Activated CD4-positive, alpha-beta memory T cell treated with anti-CD3 and anti-CD28 coated beads for 36 hours (primary cell): ENCODE results near the gene CAMTA1. TPM values are rescaled to one million over a fixed set of nuclear protein-coding genes. Genes with fewer than 3 reads are reported as not detected.

Source experiments
- CTCF ChIA-PET: fragments of 350-600 bp; sonication (Branson Sonifier 250); formaldehyde crosslinking; loops from one replicate; lab custom pipeline; 2021; ENCODE audit warnings: antibody characterized with exemption, inconsistent platforms; lab: Charles Lee
- POLR2A ChIA-PET: fragments of 350-600 bp; sonication (Branson Sonifier 250); formaldehyde crosslinking; loops from one replicate; lab custom pipeline; 2021; ENCODE audit warnings: antibody characterized with exemption; lab: Charles Lee
- DNase-seq: peaks from one replicate; pipeline ENCODE4 v3.0.0-alpha.2; 2020
- H3K27ac Mint-ChIP-seq: one replicate; pipeline ENCODE4 v1.8.0; 2021; ENCODE audit warnings: mixed read lengths
- H3K27me3 Mint-ChIP-seq: one replicate; pipeline ENCODE4 v1.8.0; 2021; ENCODE audit warnings: mixed read lengths
- H3K36me3 Mint-ChIP-seq: one replicate; pipeline ENCODE4 v1.8.0; 2021; ENCODE audit warnings: mixed read lengths
- H3K4me1 Mint-ChIP-seq: one replicate; pipeline ENCODE4 v1.8.0; 2021; ENCODE audit warnings: low read depth, mixed read lengths
- H3K4me3 Mint-ChIP-seq: one replicate; pipeline ENCODE4 v1.8.0; 2021; ENCODE audit warnings: mild to moderate bottlenecking, mixed read lengths
- H3K9me3 Mint-ChIP-seq: one replicate; pipeline ENCODE4 v1.8.0; 2021; ENCODE audit warnings: mixed read lengths
- intact Hi-C: fragments of 100-400 bp; cut with micrococcal nuclease; formaldehyde crosslinking; loops from one replicate; pipeline ENCODE4 v1.15.1; 2023
- total RNA-seq, 2 experiments: library from RNA; stranded (reverse); gene quantifications; one replicate each; pipeline ENCODE4 v1.2.3, GENCODE V29; 2021

The CAMTA1 gene
- total RNA-seq, 2 experiments from 2014 or later, result 64.7 to 68.9 TPM

DNA sequence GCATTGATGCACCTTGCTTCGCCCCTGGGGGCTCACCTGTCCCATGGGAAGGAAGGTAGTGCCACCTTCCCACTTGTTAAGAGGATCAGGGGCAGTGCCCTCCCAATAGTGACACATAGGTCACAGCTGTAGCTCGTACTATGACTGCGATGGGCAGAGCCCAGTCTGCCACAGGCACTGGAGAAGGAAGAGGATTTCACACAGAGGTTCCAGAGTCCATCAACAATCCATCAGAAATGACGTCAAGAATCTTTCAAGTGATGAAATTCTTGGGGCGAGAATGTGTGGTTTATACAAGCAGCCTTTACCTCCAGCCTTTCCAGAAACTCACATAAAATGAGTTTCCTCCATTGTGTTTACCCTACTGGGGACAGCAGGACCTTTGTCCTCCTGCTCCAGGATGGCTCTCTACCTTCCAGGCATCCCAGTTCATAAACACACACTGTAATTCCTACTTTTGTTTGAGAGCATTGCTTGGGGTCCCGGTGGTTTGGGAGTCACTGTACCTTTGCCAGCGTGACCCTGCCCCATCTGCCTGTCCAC lies 725.2 kb downstream of the CAMTA1 start:
- H3K27ac Mint-ChIP-seq, result no peak overlapping the region
- no peaks in the 10 kb centered on the region for H3K9me3 Mint-ChIP-seq
- CTCF ChIA-PET, result no interaction called here
- H3K36me3 Mint-ChIP-seq, result no peaks in the 10 kb centered on the region
- H3K27me3 Mint-ChIP-seq, result peaks cover 13% of the 10 kb centered on the region
- intact Hi-C loops, result no loop called here
- no peak overlapping the region for H3K4me3 Mint-ChIP-seq
- POLR2A ChIA-PET, result no interaction called here
- no peak for DNase-seq
- H3K4me1 Mint-ChIP-seq, result no peaks in the 10 kb centered on the region

DNA sequence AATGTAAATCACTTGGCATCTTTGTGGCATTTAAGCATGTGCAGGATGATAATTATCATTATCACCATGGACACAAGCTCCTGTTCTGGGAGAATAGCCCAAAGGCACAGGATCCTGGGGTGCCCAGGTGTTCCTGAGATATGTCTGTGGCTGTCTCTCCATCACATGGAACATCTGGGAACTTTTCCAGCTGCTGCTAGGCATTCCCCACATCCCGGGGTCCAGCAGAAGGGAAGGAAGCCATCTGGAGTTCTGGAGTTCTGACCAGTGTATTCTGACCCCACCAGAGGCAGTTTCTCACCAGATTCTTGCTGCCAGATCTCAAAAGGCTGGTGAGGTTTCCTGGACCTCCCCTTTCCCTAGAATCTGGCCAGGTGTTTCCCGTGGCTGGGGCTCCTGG lies 726.1 kb downstream of the CAMTA1 start:
- intact Hi-C loops, result no loop called here
- Mint-ChIP-seq H3K36me3 (no peaks in the 10 kb centered on the region), H3K9me3 (no peaks in the 10 kb centered on the region), H3K4me3 (no peak overlapping the region), H3K27me3 (peaks cover 13% of the 10 kb centered on the region), H3K4me1 (no peaks in the 10 kb centered on the region), H3K27ac (no peak overlapping the region)
- no peak for DNase-seq
- POLR2A ChIA-PET, result no interaction called here
- CTCF ChIA-PET, result no interaction called here

DNA sequence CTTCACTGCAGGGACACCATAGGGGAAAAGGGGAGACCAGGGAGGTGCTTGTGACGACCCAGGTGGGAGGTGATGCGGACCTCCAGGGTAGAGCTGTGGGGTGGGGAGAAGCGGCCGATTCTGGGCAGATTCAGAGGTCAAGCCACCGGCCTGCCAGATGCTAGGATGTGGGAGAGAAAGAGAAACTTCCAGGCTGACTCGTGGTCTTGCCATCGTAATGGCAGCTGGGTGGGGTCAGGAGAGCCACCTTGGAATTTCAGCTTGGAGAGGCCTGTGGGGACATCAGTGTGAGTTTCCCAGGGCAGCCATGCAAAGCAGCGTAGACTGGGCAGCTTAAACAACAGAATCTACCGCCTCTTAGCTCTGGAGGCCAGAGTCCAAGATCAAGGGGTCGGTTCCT lies 727.8 kb downstream of the CAMTA1 start:
- ChIA-PET CTCF (no interaction called here), POLR2A (no interaction called here)
- H3K36me3 Mint-ChIP-seq, result no peaks in the 10 kb centered on the region
- intact Hi-C loops, result no loop called here
- H3K27me3 Mint-ChIP-seq, result peaks cover 13% of the 10 kb centered on the region
- H3K4me1 Mint-ChIP-seq, result no peaks in the 10 kb centered on the region
- no peak overlapping the region for H3K4me3 Mint-ChIP-seq
- DNase-seq, result no peak
- H3K9me3 Mint-ChIP-seq, result no peaks in the 10 kb centered on the region
- no peak overlapping the region for H3K27ac Mint-ChIP-seq

DNA sequence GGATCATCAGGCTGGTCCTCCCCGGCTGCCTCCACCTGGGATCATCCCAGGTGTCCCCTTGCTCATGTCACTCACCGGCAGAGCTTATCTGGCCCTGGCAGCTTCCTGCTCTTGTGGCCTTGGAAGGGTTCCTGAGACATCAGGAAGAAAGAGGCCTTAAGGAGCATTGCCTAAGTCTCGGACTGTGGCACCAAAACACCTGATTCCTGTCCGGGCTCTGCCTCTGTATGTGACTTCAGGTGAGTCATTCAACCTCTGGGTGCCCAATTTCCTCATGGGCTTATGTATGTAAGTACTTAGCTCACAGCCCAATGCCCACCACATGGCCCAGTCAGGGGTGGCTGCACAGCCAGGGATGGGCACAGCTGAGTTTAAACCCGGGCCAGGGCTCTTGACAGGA lies 729.9 kb downstream of the CAMTA1 start:
- H3K4me1 Mint-ChIP-seq, result no peaks in the 10 kb centered on the region
- DNase-seq, result no peak
- H3K27ac Mint-ChIP-seq, result no peak overlapping the region
- H3K27me3 Mint-ChIP-seq, result peaks cover 13% of the 10 kb centered on the region
- intact Hi-C loops, result no loop called here
- ChIA-PET CTCF (no interaction called here), POLR2A (no interaction called here)
- no peaks in the 10 kb centered on the region for H3K36me3 Mint-ChIP-seq
- no peaks in the 10 kb centered on the region for H3K9me3 Mint-ChIP-seq
- H3K4me3 Mint-ChIP-seq, result no peak overlapping the region

DNA sequence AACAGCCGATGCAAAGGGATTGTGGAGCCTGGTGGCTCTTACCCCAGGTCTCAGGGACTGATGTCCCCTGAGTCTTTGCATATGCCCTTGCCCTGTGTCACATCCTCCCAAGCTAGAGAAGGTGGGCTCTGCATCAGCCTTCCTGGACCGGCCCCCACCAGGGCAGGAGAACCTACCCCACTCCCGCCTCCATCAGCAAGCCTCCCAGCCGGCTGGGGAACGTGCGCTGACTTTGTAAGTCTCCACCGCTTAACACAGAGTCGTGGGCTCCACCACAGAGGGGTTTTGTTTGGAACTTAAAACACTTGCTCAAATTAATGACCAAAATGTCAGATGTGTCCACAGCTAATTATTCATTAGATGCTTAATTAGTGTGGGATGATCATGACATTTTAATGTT lies 730.6 kb downstream of the CAMTA1 start:
- intact Hi-C loops, result no loop called here
- H3K27me3 Mint-ChIP-seq, result peaks cover 13% of the 10 kb centered on the region
- no peak overlapping the region for H3K27ac Mint-ChIP-seq
- CTCF ChIA-PET, result interaction anchor here (1.3 kb wide), 1 partner anchor 37 kb away, joined by 3 read pairs; no protein-coding TSS in a partner anchor
- POLR2A ChIA-PET, result no interaction called here
- no peaks in the 10 kb centered on the region for H3K4me1 Mint-ChIP-seq
- no peaks in the 10 kb centered on the region for H3K9me3 Mint-ChIP-seq
- H3K4me3 Mint-ChIP-seq, result no peak overlapping the region
- no peaks in the 10 kb centered on the region for H3K36me3 Mint-ChIP-seq
- DNase-seq, result no peak

DNA sequence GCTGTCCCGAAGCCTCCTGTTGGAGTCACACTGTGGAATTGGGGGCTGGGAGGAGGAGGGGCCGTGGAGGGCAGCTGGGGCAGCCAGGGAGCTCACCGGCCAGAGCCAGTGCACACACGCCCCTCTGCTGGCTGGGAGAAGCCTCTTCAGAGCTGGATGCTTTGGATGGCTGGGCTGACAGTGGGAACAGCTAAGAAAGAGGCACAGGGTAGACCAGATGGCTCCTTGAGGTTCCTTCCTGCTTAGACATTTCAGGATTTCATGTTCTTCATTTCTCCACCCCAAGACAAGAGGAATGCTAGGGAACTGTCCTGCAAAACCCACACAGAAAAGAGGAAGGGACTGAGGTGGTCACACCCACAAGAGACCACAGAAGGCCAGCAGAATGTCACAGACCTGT lies 731.1 kb downstream of the CAMTA1 start:
- H3K9me3 Mint-ChIP-seq, result no peaks in the 10 kb centered on the region
- no peaks in the 10 kb centered on the region for H3K4me1 Mint-ChIP-seq
- no peak overlapping the region for H3K27ac Mint-ChIP-seq
- POLR2A ChIA-PET, result no interaction called here
- H3K36me3 Mint-ChIP-seq, result no peaks in the 10 kb centered on the region
- no peak overlapping the region for H3K4me3 Mint-ChIP-seq
- peaks cover 13% of the 10 kb centered on the region for H3K27me3 Mint-ChIP-seq
- intact Hi-C loops, result no loop called here
- DNase-seq, result no peak
- CTCF ChIA-PET, result interaction anchor here (1.3 kb wide), 1 partner anchor 37 kb away, joined by 3 read pairs; no protein-coding TSS in a partner anchor

DNA sequence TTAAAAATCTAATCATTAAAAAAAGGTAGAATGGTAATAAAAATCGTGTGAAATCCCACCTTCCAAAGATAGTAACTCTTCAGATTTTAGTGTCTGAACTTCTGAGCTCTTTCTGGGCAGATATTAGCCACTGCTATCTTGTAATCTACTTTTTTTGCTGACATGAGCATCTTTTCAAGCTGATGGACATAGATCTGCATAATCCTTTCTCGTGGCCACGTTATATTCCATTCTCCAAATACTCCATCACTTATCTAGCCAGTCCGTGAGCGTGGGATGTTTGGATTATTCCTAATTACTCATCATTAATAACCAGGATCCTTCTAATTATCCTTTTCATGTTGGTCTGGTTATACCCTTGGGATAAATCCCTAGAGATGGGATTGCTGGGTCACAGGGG lies 731.7 kb downstream of the CAMTA1 start:
- no peak overlapping the region for H3K27ac Mint-ChIP-seq
- ChIA-PET CTCF (interaction anchor here (1.3 kb wide), 1 partner anchor 36 kb away, joined by 3 read pairs; no protein-coding TSS in a partner anchor), POLR2A (no interaction called here)
- no peaks in the 10 kb centered on the region for H3K36me3 Mint-ChIP-seq
- DNase-seq, result no peak
- no peaks in the 10 kb centered on the region for H3K4me1 Mint-ChIP-seq
- intact Hi-C loops, result no loop called here
- peaks cover 13% of the 10 kb centered on the region for H3K27me3 Mint-ChIP-seq
- H3K9me3 Mint-ChIP-seq, result no peaks in the 10 kb centered on the region
- H3K4me3 Mint-ChIP-seq, result no peak overlapping the region

DNA sequence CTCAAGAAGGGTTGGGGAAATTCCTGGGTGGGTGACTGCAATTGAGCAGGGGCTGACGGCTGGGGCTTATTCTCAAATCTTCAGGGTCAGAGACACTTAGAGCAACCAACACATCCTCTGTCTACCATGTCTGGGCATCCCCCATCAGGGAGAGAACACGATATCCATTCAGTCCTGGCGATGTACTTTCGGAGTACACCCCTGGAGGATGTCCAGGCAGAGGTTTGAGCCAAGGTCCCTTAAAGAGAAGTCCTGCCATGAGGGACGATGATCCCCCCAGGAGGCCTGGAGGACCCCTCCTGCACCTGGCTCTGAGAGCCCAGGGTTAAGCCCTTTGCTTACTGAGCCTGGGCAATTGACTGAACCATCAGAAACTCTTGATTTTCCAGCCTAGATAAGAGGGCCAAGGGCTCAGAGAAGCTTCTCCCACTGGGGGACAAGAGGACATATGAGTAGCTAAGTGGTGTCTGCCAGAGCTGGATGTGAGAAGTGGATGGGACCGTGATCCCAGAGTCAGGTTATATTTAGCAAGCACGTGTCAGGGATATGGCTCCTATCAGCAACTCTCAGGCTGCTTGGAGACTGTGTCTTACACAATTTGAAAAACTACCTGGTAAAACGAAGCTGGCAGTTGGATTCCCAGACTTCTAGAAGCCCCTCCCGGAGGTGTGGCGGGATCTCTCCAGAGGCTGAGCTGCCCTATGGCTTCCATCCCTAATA lies 732.5 kb downstream of the CAMTA1 start:
- H3K4me3 Mint-ChIP-seq, result no peak overlapping the region
- H3K4me1 Mint-ChIP-seq, result no peaks in the 10 kb centered on the region
- intact Hi-C loops, result no loop called here
- H3K9me3 Mint-ChIP-seq, result no peaks in the 10 kb centered on the region
- H3K36me3 Mint-ChIP-seq, result no peaks in the 10 kb centered on the region
- CTCF ChIA-PET, result no interaction called here
- DNase-seq, result no peak
- peaks cover 6% of the 10 kb centered on the region for H3K27me3 Mint-ChIP-seq
- POLR2A ChIA-PET, result no interaction called here
- no peak overlapping the region for H3K27ac Mint-ChIP-seq

DNA sequence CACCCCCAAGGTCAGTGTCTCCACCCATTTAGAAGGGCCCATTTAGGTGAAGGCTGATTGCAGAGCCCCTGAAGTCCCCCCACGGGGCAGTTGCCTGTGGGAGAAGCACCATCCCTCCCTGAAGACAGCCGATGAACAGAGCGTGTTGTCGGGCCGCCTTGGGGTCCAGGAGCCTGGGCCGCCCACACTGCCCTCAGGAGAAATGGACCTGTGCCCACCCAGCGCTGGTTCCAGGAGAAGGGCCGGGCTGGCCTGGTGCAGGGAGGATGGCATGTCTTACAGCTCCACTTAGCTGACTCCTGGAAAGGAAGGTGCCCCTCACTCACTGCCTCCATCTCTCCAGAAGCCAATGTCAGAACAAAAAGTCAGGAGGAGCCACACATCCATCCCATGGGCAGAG lies 733.2 kb downstream of the CAMTA1 start:
- peaks cover 7% of the 10 kb centered on the region for H3K27me3 Mint-ChIP-seq
- DNase-seq, result no peak
- intact Hi-C loops, result no loop called here
- H3K4me3 Mint-ChIP-seq, result no peak overlapping the region
- no peak overlapping the region for H3K27ac Mint-ChIP-seq
- ChIA-PET POLR2A (no interaction called here), CTCF (no interaction called here)
- no peaks in the 10 kb centered on the region for H3K9me3 Mint-ChIP-seq
- H3K4me1 Mint-ChIP-seq, result no peaks in the 10 kb centered on the region
- H3K36me3 Mint-ChIP-seq, result no peaks in the 10 kb centered on the region

DNA sequence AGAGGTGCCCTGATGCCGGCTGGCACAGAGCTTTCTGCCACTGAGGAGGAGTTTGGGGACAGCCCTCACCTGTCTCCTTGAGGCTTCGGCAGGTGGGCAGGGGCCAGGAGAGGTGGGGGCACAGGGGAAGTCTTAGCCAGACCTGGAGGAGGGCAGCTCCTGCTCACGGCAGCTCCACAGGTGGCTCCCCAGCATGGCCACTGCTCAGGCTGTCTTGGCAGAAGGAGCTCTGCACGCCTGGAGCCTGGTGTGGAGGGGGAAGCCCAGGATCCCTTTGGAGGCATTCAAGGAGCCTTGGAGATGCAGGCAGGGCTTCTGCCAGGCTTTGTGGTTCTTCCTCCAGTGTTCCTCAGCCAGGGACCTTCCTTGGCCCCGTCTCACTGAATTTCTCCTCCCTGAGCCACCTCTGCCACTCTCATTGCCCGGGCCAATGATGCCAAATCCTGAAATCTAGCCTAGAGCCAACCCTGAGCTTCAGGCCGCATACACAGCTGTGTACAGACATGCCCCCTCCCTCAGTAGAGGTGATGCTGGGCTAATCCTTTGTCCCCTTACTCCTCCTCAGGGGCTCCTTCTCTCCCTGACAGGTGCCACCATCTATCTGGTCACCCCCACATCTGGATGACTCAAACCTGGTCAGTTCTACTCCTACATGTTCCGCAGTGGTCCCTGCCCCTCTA lies 734.1 kb downstream of the CAMTA1 start:
- no peak for DNase-seq
- Mint-ChIP-seq H3K27me3 (peaks cover 6% of the 10 kb centered on the region), H3K9me3 (no peaks in the 10 kb centered on the region), H3K4me3 (no peak overlapping the region), H3K36me3 (no peaks in the 10 kb centered on the region), H3K4me1 (no peaks in the 10 kb centered on the region), H3K27ac (no peak overlapping the region)
- intact Hi-C loops, result no loop called here
- CTCF ChIA-PET, result no interaction called here
- POLR2A ChIA-PET, result no interaction called here

DNA sequence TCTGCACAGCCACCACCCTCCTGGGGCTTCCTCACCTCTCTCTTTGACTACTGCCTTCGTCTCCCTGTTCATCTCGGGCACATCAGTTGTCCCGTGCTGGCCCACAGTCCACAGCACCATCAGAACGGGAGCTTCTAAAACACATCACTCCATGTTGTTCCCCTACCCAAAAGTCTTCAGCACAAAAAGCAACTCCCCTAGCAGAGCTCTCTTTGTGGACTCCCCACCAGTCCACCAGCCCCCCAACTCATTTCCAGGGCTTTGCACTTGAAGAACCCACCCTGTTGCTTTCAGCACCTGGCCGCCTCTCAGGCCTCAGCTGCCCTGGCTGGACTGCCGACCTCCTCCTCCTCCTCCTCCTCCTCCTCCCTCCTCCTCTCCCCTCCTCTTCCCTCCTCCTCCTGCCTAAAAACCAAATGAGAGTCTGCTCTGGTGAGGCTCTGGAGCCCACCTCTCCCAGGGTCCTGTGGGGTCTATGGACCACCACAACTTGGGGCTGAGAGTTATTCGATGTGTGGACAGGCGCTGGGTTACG lies 734.7 kb downstream of the CAMTA1 start:
- H3K27ac Mint-ChIP-seq, result no peak overlapping the region
- POLR2A ChIA-PET, result no interaction called here
- H3K27me3 Mint-ChIP-seq, result peaks cover 10% of the 10 kb centered on the region
- no peaks in the 10 kb centered on the region for H3K9me3 Mint-ChIP-seq
- H3K4me3 Mint-ChIP-seq, result no peak overlapping the region
- no peak for DNase-seq
- H3K4me1 Mint-ChIP-seq, result no peaks in the 10 kb centered on the region
- CTCF ChIA-PET, result no interaction called here
- no peaks in the 10 kb centered on the region for H3K36me3 Mint-ChIP-seq
- intact Hi-C loops, result no loop called here

DNA sequence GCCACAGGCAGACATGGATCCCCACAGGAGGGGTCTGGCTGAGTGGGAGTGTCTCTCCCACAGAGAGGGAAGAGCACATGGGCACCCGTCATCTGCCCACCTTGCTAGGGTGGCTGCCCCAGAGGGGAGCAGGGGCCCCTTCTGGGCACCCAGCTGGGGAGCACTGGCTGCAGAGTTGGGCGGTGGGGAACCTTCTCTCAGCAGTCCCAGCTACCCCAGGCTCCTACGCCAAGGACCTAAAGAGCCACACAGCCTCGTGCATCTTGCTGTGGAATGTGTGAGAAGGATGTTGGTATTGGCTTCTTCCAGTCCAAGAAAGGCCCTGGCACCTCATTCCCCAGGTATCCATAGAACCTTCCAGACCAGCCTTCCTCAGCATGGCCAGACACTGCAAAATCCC lies 735.2 kb downstream of the CAMTA1 start:
- H3K27ac Mint-ChIP-seq, result no peak overlapping the region
- intact Hi-C loops, result no loop called here
- no peaks in the 10 kb centered on the region for H3K36me3 Mint-ChIP-seq
- no peaks in the 10 kb centered on the region for H3K4me1 Mint-ChIP-seq
- ChIA-PET CTCF (no interaction called here), POLR2A (no interaction called here)
- peaks cover 12% of the 10 kb centered on the region for H3K27me3 Mint-ChIP-seq
- H3K4me3 Mint-ChIP-seq, result no peak overlapping the region
- H3K9me3 Mint-ChIP-seq, result no peaks in the 10 kb centered on the region
- no peak for DNase-seq
